K562 (cell line): ENCODE data around the gene SLC30A1. TPM values are rescaled to one million over a fixed set of nuclear protein-coding genes. Genes with fewer than 3 reads are reported as not detected.

Experiments used
- CBX8 ChIP-seq: fragments of 200-600 bp; sonication (generic); IDR thresholded peaks from 2 replicates; pipeline ENCODE4 v1.6.1; 2012; ENCODE audit warnings: borderline replicate concordance, mixed run types, low read depth, mild to moderate bottlenecking, moderate library complexity, mixed read lengths, low read length, control low read depth, inconsistent platforms; ENCODE audit not compliant: poor library complexity, severe bottlenecking; ENCODE audit errors: extremely low read depth
- E2F4 ChIP-seq: sonication (generic); formaldehyde crosslinking; IDR thresholded peaks from 2 replicates; pipeline ENCODE4 v1.8.0; 2022; ENCODE audit warnings: mild to moderate bottlenecking, low read depth, missing genetic modification reagents
- GABPB1 ChIP-seq: sonication (generic); formaldehyde crosslinking; IDR thresholded peaks from 2 replicates; pipeline ENCODE4 v1.8.0; 2022; ENCODE audit warnings: mild to moderate bottlenecking, missing genetic modification reagents
- KLF10 ChIP-seq: fragments of 250-450 bp; sonication (Bioruptor Pico); IDR thresholded peaks from 2 replicates; pipeline ENCODE4 v1.6.1; 2021; ENCODE audit warnings: matching md5 sums
- MITF ChIP-seq: IDR thresholded peaks from 2 replicates; pipeline ENCODE4 v1.6.1; 2014; ENCODE audit warnings: antibody characterized with exemption
- NCOA2 ChIP-seq, 2 experiments: fragments of 450-650 bp; IDR thresholded peaks; 2 replicates each; pipeline ENCODE4 v1.6.1; 2018; ENCODE audit warnings: mild to moderate bottlenecking in 2 of 2, moderate library complexity in 1 of 2; ENCODE audit not compliant: partially characterized antibody in 2 of 2
- ZC3H4 ChIP-seq: sonication (generic); formaldehyde crosslinking; IDR thresholded peaks from 2 replicates; pipeline ENCODE4 v1.9.0; 2021; ENCODE audit warnings: missing genetic modification reagents, borderline replicate concordance
- ZNF282 ChIP-seq: sonication (generic); formaldehyde crosslinking; IDR thresholded peaks from 2 replicates; pipeline ENCODE4 v1.8.1; 2023; ENCODE audit warnings: missing genetic modification reagents
- polyA plus RNA-seq, 8 experiments: library from polyadenylated mRNA; depleted of rRNA in 4 of 8; stranded (reverse) in 5 of 8; unstranded in 3 of 8; fragments of >200 nt; fragmentation: Nextera tagmentation in 2 of 8; fragmentation: Illumina TruSeq in 1 of 8; extraction: Ambion mirVana in 2 of 8; extraction: Trizol in 1 of 8; gene quantifications; 2 replicates each; pipeline versions ENCODE4 v1.2.1 to v1.2.3, GENCODE V29; 2011 to 2014; ENCODE audit warnings: inconsistent platforms in 1 of 8, missing spikeins in 1 of 8
- total RNA-seq, 7 experiments: library from RNA; depleted of rRNA in 6 of 7; stranded (reverse); fragments of >200 nt in 6 of 7; fragmentation: Illumina TruSeq in 2 of 7; extraction: Trizol in 2 of 7; gene quantifications; 2 replicates each; pipeline versions ENCODE4 v1.2.1 to v1.2.3, GENCODE V29; 2011 to 2021; ENCODE audit warnings: low replicate concordance in 1 of 7
- TF ChIP-seq, protein P1 (sequence below), 2 experiments: fragments of 450-650 bp in 1 of 2; sonication (generic) in 1 of 2; formaldehyde crosslinking in 1 of 2; IDR thresholded peaks; 2 replicates each; pipeline versions ENCODE4 v1.7.1 to v1.9.0; 2016 to 2022; ENCODE audit warnings: inconsistent platforms in 1 of 2, mild to moderate bottlenecking in 1 of 2, missing genetic modification reagents in 1 of 2
- TF ChIP-seq, protein P2 (sequence below): fragments of 250-450 bp; sonication (Bioruptor Pico); IDR thresholded peaks from 2 replicates; pipeline ENCODE4 v1.5.0; 2020; ENCODE audit warnings: mild to moderate bottlenecking

Gene SLC30A1
- total and polyA plus RNA-seq, 9 of the 15 experiments (the other 6 are each of a cell fraction or from before 2014, with no cell fraction given), result 4.1 to 14.4 (median 6.6) TPM

DNA sequence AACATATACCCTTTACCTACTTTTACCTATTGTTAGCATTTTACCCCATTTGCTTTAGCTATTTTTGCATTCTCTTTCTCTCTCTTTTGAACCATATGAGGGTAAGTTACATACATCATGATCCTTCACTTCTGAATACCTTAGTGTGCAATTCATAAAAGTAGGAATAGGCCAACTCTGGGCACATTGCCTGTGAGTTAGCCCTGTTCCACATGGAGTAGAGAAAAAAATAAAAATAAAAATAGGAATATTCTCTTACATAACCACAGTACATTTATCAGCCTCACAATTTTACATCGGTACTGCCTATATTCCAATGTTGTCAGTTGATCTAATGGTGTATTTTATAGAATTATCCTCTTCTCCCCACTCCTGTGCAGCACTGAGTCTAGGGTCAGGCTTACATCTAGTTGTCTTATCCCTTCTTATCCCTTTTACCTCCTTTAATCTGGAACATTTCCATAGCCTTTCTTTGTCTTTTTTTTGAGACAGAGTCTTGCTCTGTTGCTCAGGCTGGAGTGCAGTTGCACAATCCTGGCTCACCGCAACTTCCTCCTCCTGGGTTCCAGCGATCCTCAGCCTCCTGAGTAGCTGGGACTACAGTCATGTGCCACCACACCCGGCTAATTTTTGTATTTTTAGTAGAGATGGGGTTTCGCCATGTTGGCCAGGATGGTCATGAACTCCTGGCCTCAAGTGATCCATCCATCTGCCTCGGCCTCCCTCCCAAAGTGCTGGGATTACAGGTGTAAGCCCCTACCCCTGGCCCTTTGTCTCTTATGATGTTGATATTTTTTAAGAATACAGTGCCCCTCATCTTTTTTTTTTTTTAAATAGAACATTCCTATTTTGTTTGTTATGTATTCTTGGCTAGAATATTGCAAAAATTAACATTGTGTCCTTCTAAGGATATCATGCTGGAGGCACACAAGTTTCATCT lies 11.1 kb upstream of the SLC30A1 start (continued):
- TF ChIP-seq, protein P1, sequence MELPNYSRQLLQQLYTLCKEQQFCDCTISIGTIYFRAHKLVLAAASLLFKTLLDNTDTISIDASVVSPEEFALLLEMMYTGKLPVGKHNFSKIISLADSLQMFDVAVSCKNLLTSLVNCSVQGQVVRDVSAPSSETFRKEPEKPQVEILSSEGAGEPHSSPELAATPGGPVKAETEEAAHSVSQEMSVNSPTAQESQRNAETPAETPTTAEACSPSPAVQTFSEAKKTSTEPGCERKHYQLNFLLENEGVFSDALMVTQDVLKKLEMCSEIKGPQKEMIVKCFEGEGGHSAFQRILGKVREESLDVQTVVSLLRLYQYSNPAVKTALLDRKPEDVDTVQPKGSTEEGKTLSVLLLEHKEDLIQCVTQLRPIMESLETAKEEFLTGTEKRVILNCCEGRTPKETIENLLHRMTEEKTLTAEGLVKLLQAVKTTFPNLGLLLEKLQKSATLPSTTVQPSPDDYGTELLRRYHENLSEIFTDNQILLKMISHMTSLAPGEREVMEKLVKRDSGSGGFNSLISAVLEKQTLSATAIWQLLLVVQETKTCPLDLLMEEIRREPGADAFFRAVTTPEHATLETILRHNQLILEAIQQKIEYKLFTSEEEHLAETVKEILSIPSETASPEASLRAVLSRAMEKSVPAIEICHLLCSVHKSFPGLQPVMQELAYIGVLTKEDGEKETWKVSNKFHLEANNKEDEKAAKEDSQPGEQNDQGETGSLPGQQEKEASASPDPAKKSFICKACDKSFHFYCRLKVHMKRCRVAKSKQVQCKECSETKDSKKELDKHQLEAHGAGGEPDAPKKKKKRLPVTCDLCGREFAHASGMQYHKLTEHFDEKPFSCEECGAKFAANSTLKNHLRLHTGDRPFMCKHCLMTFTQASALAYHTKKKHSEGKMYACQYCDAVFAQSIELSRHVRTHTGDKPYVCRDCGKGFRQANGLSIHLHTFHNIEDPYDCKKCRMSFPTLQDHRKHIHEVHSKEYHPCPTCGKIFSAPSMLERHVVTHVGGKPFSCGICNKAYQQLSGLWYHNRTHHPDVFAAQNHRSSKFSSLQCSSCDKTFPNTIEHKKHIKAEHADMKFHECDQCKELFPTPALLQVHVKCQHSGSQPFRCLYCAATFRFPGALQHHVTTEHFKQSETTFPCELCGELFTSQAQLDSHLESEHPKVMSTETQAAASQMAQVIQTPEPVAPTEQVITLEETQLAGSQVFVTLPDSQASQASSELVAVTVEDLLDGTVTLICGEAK (IDR thresholded peaks at IDR 0.05), result no peak
- TF ChIP-seq, protein P1 (CRISPR knock-in tag; IDR thresholded peaks at IDR 0.05), result no peak
- TF ChIP-seq NCOA2 (IDR thresholded peaks at IDR 0.05; ENCODE audit: partially characterized antibody in 2 of 2) (no peak), ZNF282 (CRISPR knock-in tag) (no peak), MITF (0 out of 2 replicates have a peak, but pooled peaks have one; percentile 32), ZC3H4 (no peak), GABPB1 (CRISPR knock-in tag) (peak; percentile 33; the same call in 1 of the 2 replicates), KLF10 (CRISPR knock-in tag) (no peak), E2F4 (CRISPR knock-in tag) (no peak), CBX8 (no peak)
- TF ChIP-seq, protein P2, sequence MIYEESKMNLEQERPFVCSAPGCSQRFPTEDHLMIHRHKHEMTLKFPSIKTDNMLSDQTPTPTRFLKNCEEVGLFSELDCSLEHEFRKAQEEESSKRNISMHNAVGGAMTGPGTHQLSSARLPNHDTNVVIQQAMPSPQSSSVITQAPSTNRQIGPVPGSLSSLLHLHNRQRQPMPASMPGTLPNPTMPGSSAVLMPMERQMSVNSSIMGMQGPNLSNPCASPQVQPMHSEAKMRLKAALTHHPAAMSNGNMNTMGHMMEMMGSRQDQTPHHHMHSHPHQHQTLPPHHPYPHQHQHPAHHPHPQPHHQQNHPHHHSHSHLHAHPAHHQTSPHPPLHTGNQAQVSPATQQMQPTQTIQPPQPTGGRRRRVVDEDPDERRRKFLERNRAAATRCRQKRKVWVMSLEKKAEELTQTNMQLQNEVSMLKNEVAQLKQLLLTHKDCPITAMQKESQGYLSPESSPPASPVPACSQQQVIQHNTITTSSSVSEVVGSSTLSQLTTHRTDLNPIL (CRISPR knock-in tag), result no peak
